HepG2 (cell line): ENCODE measurements around the gene NEMP2. TPM values are rescaled to one million over a fixed set of nuclear protein-coding genes. Genes with fewer than 3 reads are reported as not detected.
A peak's percentile ranks its signal among the peaks of the same experiment; 100 is the strongest.

Experiments
- CBX2 ChIP-seq, 2 experiments: fragments of 200-600 bp in 1 of 2; sonication (generic); formaldehyde crosslinking in 1 of 2; IDR thresholded peaks; 2 replicates each; pipeline versions ENCODE4 v1.7.0 to v1.8.1; 2018 to 2022; ENCODE audit warnings: low read depth in 2 of 2, low read length in 1 of 2, mild to moderate bottlenecking in 1 of 2, missing genetic modification reagents in 1 of 2
- DNMT1 ChIP-seq: sonication (generic); formaldehyde crosslinking; IDR thresholded peaks from 2 replicates; pipeline ENCODE4 v1.5.1; 2020; ENCODE audit warnings: mild to moderate bottlenecking, missing genetic modification reagents
- ETV5 ChIP-seq: IDR thresholded peaks from 2 replicates; pipeline ENCODE4 v1.6.1; 2018; ENCODE audit warnings: missing biosample characterization, missing genetic modification reagents, inconsistent platforms, borderline replicate concordance
- HNF4A ChIP-seq: sonication (generic); formaldehyde crosslinking; IDR thresholded peaks from 2 replicates; pipeline ENCODE4 v1.4.0; 2020; ENCODE audit warnings: missing genetic modification reagents
- JUNB ChIP-seq: sonication (generic); formaldehyde crosslinking; IDR thresholded peaks from 2 replicates; pipeline ENCODE4 v1.8.0; 2022; ENCODE audit warnings: missing genetic modification reagents, mild to moderate bottlenecking, borderline replicate concordance
- KDM6A ChIP-seq: IDR thresholded peaks from 2 replicates; pipeline ENCODE4 v1.6.1; 2016; ENCODE audit warnings: low read depth
- MTF1 ChIP-seq: sonication (generic); formaldehyde crosslinking; IDR thresholded peaks from 2 replicates; pipeline ENCODE4 v1.5.0; 2020; ENCODE audit warnings: missing genetic modification reagents
- NFATC3 ChIP-seq: sonication (generic); formaldehyde crosslinking; IDR thresholded peaks from 2 replicates; pipeline ENCODE4 v1.5.1; 2020; ENCODE audit warnings: mild to moderate bottlenecking, missing genetic modification reagents
- SOX5 ChIP-seq: IDR thresholded peaks from 2 replicates; pipeline ENCODE4 v1.6.1; 2016; ENCODE audit warnings: borderline replicate concordance
- STAT5B ChIP-seq: sonication (generic); formaldehyde crosslinking; IDR thresholded peaks from 2 replicates; pipeline ENCODE4 v1.4.0; 2020; ENCODE audit warnings: missing genetic modification reagents
- TGIF2 ChIP-seq: IDR thresholded peaks from 2 replicates; pipeline ENCODE4 v1.6.1; 2016; ENCODE audit warnings: control low read depth, missing compliant biosample characterization
- ZFP37 ChIP-seq: sonication (generic); formaldehyde crosslinking; IDR thresholded peaks from 2 replicates; pipeline ENCODE4 v1.4.0; 2020; ENCODE audit warnings: missing genetic modification reagents, borderline replicate concordance
- ZFP41 ChIP-seq: sonication (generic); formaldehyde crosslinking; IDR thresholded peaks from 2 replicates; pipeline ENCODE4 v1.4.0; 2020; ENCODE audit warnings: mild to moderate bottlenecking, missing genetic modification reagents, borderline replicate concordance
- ZFX ChIP-seq: sonication (generic); formaldehyde crosslinking; IDR thresholded peaks from 2 replicates; pipeline ENCODE4 v1.4.0; 2020; ENCODE audit warnings: mild to moderate bottlenecking, low read depth, missing genetic modification reagents, moderate library complexity
- ZNF777 ChIP-seq: sonication (generic); formaldehyde crosslinking; IDR thresholded peaks from 2 replicates; pipeline ENCODE4 v1.4.0; 2020; ENCODE audit warnings: missing genetic modification reagents
- ZSCAN31 ChIP-seq: sonication (generic); formaldehyde crosslinking; IDR thresholded peaks from 2 replicates; pipeline ENCODE4 v1.5.0; 2020; ENCODE audit warnings: low read depth, mild to moderate bottlenecking, missing genetic modification reagents
- polyA plus RNA-seq, 8 experiments: library from polyadenylated mRNA; depleted of rRNA in 3 of 8; stranded (reverse) in 7 of 8; unstranded in 1 of 8; fragments of >200 nt; fragmentation: Illumina TruSeq in 4 of 8; extraction: Trizol in 4 of 8; gene quantifications; 2 replicates each; pipeline versions ENCODE4 v1.2.1 to v1.2.3, GENCODE V29; 2011 to 2016; ENCODE audit warnings: low read depth in 4 of 8, missing spikeins in 1 of 8, mixed read lengths in 1 of 8; ENCODE audit not compliant: insufficient read depth in 1 of 8
- total RNA-seq, 5 experiments: library from RNA; depleted of rRNA; stranded (reverse); fragments of >200 nt; fragmentation: Illumina TruSeq; extraction: Trizol; gene quantifications; 2 replicates each; pipeline ENCODE4 v1.2.3, GENCODE V29; 2016; ENCODE audit warnings: low read depth in 1 of 5
- TF ChIP-seq, protein P1 (sequence below): sonication (generic); formaldehyde crosslinking; IDR thresholded peaks from 2 replicates; pipeline ENCODE4 v1.4.0; 2020; ENCODE audit warnings: mild to moderate bottlenecking, low read depth, missing genetic modification reagents
- TF ChIP-seq, protein P2 (sequence below): sonication (generic); formaldehyde crosslinking; IDR thresholded peaks from 2 replicates; pipeline ENCODE4 v1.5.0; 2020; ENCODE audit warnings: mild to moderate bottlenecking, missing genetic modification reagents
- TF ChIP-seq, protein P3 (sequence below): IDR thresholded peaks from 2 replicates; pipeline ENCODE4 v1.6.1; 2012; ENCODE audit warnings: low read length, improper control_type of control experiment
- TF ChIP-seq, protein P4 (sequence below): sonication (generic); formaldehyde crosslinking; IDR thresholded peaks from 2 replicates; pipeline ENCODE4 v1.4.0; 2020; ENCODE audit warnings: missing genetic modification reagents

Gene NEMP2
- total and polyA plus RNA-seq, 2 of the 13 experiments (the other 11 are each of a cell fraction or from before 2014, with no cell fraction given): 2.4 to 9.8 TPM

DNA sequence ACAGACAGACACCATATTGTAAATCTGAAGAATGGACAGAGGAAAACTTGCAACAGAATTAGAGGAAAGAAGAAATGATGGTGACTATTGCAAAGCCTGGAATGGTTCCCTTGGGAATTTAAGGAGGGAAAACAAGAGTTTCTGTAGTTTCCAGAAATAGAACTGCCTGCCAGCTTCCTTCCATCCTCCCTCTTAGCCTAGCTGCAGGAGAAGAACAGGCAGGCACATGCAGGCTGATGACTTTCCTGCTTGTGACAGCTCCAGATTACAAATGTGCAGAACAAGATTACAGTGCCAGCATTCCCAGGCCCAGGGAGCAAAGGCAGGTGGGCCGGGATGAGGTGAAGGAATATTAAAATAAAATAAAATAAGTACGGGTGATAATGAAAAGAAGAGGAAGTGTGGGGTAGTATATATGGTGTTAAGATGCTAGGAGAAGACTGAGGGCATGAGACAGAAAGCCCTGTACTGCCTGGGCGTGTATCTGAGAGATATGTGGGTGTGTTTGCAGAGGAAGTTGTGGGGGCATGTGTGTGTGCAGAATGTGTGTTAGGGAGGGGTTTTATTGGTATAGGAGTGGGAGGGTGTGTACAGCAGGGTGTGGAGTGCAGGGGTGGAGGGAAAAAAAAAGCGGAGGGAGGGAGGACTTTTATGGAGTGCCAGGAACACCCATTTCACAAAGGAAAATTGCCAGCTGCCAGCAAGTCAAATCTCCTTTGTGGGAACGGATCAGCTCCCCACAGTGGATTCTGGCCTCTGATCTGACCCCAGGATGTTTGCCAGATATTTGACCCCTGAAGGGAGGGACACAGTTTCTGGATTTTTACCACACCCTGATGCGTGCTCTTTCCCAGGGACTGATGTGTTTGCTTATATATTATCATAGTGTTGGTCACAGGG, 43.9 kb upstream of the NEMP2 start (continued):
- TF ChIP-seq, protein P1, sequence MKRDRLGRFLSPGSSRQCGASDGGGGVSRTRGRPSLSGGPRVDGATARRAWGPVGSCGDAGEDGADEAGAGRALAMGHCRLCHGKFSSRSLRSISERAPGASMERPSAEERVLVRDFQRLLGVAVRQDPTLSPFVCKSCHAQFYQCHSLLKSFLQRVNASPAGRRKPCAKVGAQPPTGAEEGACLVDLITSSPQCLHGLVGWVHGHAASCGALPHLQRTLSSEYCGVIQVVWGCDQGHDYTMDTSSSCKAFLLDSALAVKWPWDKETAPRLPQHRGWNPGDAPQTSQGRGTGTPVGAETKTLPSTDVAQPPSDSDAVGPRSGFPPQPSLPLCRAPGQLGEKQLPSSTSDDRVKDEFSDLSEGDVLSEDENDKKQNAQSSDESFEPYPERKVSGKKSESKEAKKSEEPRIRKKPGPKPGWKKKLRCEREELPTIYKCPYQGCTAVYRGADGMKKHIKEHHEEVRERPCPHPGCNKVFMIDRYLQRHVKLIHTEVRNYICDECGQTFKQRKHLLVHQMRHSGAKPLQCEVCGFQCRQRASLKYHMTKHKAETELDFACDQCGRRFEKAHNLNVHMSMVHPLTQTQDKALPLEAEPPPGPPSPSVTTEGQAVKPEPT: no peak
- TF ChIP-seq HNF4A (CRISPR knock-in tag) (peak; percentile 45), TGIF2 (CRISPR knock-in tag) (no peak), ETV5 (peak; percentile 55; the same call in 1 of the 2 replicates), DNMT1 (CRISPR knock-in tag) (no peak), MTF1 (CRISPR knock-in tag) (no peak), ZSCAN31 (no peak), CBX2 (IDR thresholded peaks at IDR 0.05; ENCODE audit: low read depth, low read length) (no peak), CBX2 (CRISPR knock-in tag; IDR thresholded peaks at IDR 0.05; ENCODE audit: low read depth) (0 out of 2 replicates have a peak, but pooled peaks have one; percentile 59), NFATC3 (CRISPR knock-in tag) (no peak), ZFX (CRISPR knock-in tag) (no peak), ZFP37 (CRISPR knock-in tag) (no peak), JUNB (CRISPR knock-in tag) (no peak), STAT5B (CRISPR knock-in tag) (no peak), ZFP41 (CRISPR knock-in tag) (no peak), ZNF777 (CRISPR knock-in tag) (no peak), KDM6A (CRISPR knock-in tag) (no peak), SOX5 (CRISPR knock-in tag) (peak; percentile 58)
- TF ChIP-seq, protein P2, sequence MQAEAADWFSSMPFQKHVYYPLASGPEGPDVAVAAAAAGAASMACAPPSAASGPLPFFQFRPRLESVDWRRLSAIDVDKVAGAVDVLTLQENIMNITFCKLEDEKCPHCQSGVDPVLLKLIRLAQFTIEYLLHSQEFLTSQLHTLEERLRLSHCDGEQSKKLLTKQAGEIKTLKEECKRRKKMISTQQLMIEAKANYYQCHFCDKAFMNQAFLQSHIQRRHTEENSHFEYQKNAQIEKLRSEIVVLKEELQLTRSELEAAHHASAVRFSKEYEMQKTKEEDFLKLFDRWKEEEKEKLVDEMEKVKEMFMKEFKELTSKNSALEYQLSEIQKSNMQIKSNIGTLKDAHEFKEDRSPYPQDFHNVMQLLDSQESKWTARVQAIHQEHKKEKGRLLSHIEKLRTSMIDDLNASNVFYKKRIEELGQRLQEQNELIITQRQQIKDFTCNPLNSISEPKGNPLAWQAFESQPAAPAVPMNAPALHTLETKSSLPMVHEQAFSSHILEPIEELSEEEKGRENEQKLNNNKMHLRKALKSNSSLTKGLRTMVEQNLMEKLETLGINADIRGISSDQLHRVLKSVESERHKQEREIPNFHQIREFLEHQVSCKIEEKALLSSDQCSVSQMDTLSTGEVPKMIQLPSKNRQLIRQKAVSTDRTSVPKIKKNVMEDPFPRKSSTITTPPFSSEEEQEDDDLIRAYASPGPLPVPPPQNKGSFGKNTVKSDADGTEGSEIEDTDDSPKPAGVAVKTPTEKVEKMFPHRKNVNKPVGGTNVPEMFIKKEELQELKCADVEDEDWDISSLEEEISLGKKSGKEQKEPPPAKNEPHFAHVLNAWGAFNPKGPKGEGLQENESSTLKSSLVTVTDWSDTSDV: no peak
- TF ChIP-seq, protein P3, sequence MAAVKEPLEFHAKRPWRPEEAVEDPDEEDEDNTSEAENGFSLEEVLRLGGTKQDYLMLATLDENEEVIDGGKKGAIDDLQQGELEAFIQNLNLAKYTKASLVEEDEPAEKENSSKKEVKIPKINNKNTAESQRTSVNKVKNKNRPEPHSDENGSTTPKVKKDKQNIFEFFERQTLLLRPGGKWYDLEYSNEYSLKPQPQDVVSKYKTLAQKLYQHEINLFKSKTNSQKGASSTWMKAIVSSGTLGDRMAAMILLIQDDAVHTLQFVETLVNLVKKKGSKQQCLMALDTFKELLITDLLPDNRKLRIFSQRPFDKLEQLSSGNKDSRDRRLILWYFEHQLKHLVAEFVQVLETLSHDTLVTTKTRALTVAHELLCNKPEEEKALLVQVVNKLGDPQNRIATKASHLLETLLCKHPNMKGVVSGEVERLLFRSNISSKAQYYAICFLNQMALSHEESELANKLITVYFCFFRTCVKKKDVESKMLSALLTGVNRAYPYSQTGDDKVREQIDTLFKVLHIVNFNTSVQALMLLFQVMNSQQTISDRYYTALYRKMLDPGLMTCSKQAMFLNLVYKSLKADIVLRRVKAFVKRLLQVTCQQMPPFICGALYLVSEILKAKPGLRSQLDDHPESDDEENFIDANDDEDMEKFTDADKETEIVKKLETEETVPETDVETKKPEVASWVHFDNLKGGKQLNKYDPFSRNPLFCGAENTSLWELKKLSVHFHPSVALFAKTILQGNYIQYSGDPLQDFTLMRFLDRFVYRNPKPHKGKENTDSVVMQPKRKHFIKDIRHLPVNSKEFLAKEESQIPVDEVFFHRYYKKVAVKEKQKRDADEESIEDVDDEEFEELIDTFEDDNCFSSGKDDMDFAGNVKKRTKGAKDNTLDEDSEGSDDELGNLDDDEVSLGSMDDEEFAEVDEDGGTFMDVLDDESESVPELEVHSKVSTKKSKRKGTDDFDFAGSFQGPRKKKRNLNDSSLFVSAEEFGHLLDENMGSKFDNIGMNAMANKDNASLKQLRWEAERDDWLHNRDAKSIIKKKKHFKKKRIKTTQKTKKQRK: no peak
- TF ChIP-seq, protein P4, sequence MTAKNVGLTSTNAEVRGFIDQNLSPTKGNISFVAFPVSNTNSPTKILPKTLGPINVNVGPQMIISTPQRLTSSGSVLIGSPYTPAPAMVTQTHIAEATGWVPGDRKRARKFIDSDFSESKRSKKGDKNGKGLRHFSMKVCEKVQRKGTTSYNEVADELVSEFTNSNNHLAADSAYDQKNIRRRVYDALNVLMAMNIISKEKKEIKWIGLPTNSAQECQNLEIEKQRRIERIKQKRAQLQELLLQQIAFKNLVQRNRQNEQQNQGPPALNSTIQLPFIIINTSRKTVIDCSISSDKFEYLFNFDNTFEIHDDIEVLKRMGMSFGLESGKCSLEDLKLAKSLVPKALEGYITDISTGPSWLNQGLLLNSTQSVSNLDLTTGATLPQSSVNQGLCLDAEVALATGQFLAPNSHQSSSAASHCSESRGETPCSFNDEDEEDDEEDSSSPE (CRISPR knock-in tag): no peak
